ENCODE measurements around the gene SPRR5. TPM values are rescaled to one million over a fixed set of nuclear protein-coding genes. Genes with fewer than 3 reads are reported as not detected.

The SPRR5 gene
- polyA plus RNA-seq, 1 of the 3 experiments (the other 2 are of a cell fraction) = not detected

DNA sequence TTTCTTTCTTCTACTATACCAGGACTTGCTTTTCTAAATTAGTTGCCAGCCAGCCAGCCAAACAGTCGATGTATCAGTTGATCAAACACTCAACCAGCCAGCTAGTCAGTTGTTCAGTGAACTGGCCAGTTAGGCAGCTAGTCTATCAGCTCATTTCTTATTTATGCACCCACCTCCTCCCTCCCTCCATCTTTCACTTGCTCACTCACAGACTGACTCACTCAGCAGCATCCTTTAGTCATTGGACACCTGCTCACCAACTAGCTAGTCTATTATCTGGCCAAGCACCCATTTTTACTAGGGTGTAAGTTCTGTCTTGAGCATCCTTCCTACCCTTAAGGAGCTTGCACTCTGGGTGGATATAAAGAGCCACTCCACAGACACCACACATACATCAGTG lies 17.5 kb downstream of the SPRR5 start:
- Histone ChIP-seq H4K20me1 (ENCODE audit: insufficient read depth) (no peaks in the 10 kb centered on the region), H3K9me3 (no peaks in the 10 kb centered on the region), H3K36me3 (replicated peaks in 1 of 2; ENCODE audit: control insufficient read depth in 1 of 2, insufficient read depth in 2 of 2, low read length in 1 of 2) (no peaks in the 10 kb centered on the region), H3K79me2 (ENCODE audit: insufficient read depth) (no peaks in the 10 kb centered on the region), H3K27ac (ENCODE audit: low read depth in 2 of 2, low read length in 1 of 2) (no peak overlapping the region), H3K4me2 (no peak overlapping the region), H3K9ac (no peak overlapping the region), H3K4me3 (ENCODE audit: low read depth in 2 of 2, low read length in 1 of 2) (no peak overlapping the region), H3K9me2 (no peaks in the 10 kb centered on the region), H2AFZ (ENCODE audit: low read depth) (no peak overlapping the region), H3K27me3 (ENCODE audit: insufficient read depth) (peaks cover 10% of the 10 kb centered on the region; the same call in 1 of the 2 replicates), H3K4me1 (ENCODE audit: control insufficient read depth in 1 of 2, insufficient read depth in 2 of 2, low read depth in 1 of 2, low read length in 1 of 2) (no peaks in the 10 kb centered on the region), H3F3A (replicated peaks; ENCODE audit: insufficient read depth) (no peaks in the 10 kb centered on the region)
- no peak for TF ChIP-seq MEF2A (IDR thresholded peaks at IDR 0.05; ENCODE audit: borderline replicate concordance, low read depth)
- no peak for TF ChIP-seq CHD2 (IDR thresholded peaks at IDR 0.05; ENCODE audit: low read length, partially characterized antibody)
- no peak for TF ChIP-seq GABPA (IDR thresholded peaks at IDR 0.05; ENCODE audit: low read depth)
- TF ChIP-seq FOXJ3 (CRISPR knock-in tag; IDR thresholded peaks at IDR 0.05) = no peak
- no peak for TF ChIP-seq YY1 (IDR thresholded peaks at IDR 0.05; ENCODE audit: low read depth)
- no peak for TF ChIP-seq MXI1 (IDR thresholded peaks at IDR 0.05; ENCODE audit: low read depth, low read length)
- TF ChIP-seq SIN3A (IDR thresholded peaks at IDR 0.05; ENCODE audit: borderline replicate concordance, low read depth, low read length) = no peak
- no peak for TF ChIP-seq NFIC (IDR thresholded peaks at IDR 0.05; ENCODE audit: borderline replicate concordance)
- TF ChIP-seq ELF1 (IDR thresholded peaks at IDR 0.05) = no peak
- TF ChIP-seq, protein P1, sequence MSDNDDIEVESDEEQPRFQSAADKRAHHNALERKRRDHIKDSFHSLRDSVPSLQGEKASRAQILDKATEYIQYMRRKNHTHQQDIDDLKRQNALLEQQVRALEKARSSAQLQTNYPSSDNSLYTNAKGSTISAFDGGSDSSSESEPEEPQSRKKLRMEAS (IDR thresholded peaks at IDR 0.05; ENCODE audit: low read depth) = no peak
- no peak for TF ChIP-seq JUND (IDR thresholded peaks at IDR 0.05)
- TF ChIP-seq EZH2phosphoT487 (IDR thresholded peaks at IDR 0.05; ENCODE audit: borderline replicate concordance, low read depth) = no peak
- TF ChIP-seq TAF1 (IDR thresholded peaks at IDR 0.05; ENCODE audit: borderline replicate concordance, low read depth, low read length) = no peak
- no peak for TF ChIP-seq RFX5 (IDR thresholded peaks at IDR 0.05; ENCODE audit: low read length)
- no peak for TF ChIP-seq RCOR1 (IDR thresholded peaks at IDR 0.05; ENCODE audit: low read length)
- TF ChIP-seq USF2 (IDR thresholded peaks at IDR 0.05; ENCODE audit: borderline replicate concordance, low read depth, low read length) = no peak
- no peak for TF ChIP-seq POLR2AphosphoS5 (IDR thresholded peaks at IDR 0.05; ENCODE audit: low read depth, low read length)
- no peak for DNase-seq
- WGBS (ENCODE audit: low lambda C conversion rate) = 0% methylated on average over 1 of the region's 1 CpG
- ChIA-PET POLR2A (no interaction called here), CTCF (no interaction called here)

- Histone ChIP-seq H3K9me3 (no peaks in the 10 kb centered on the region), H4K20me1 (ENCODE audit: insufficient read depth) (no peaks in the 10 kb centered on the region), H2AFZ (ENCODE audit: low read depth) (no peak overlapping the region), H3K27me3 (ENCODE audit: insufficient read depth) (no peaks in the 10 kb centered on the region; the same call in 1 of the 2 replicates), H3K36me3 (replicated peaks in 1 of 2; ENCODE audit: control insufficient read depth in 1 of 2, insufficient read depth in 2 of 2, low read length in 1 of 2) (no peaks in the 10 kb centered on the region), H3K4me3 (ENCODE audit: low read depth in 2 of 2, low read length in 1 of 2) (no peak overlapping the region), H3F3A (replicated peaks; ENCODE audit: insufficient read depth) (no peaks in the 10 kb centered on the region), H3K4me2 (no peak overlapping the region), H3K79me2 (ENCODE audit: insufficient read depth) (no peaks in the 10 kb centered on the region), H3K9me2 (no peaks in the 10 kb centered on the region), H3K4me1 (ENCODE audit: control insufficient read depth in 1 of 2, insufficient read depth in 2 of 2, low read depth in 1 of 2, low read length in 1 of 2) (no peaks in the 10 kb centered on the region), H3K27ac (ENCODE audit: low read depth in 2 of 2, low read length in 1 of 2) (no peak overlapping the region), H3K9ac (no peak overlapping the region)
- ChIA-PET POLR2A (no interaction called here), CTCF (no interaction called here)
- WGBS (ENCODE audit: low lambda C conversion rate) = 0% methylated on average over 4 of the region's 4 CpGs
- no peak for DNase-seq
- TF ChIP-seq, protein P2, sequence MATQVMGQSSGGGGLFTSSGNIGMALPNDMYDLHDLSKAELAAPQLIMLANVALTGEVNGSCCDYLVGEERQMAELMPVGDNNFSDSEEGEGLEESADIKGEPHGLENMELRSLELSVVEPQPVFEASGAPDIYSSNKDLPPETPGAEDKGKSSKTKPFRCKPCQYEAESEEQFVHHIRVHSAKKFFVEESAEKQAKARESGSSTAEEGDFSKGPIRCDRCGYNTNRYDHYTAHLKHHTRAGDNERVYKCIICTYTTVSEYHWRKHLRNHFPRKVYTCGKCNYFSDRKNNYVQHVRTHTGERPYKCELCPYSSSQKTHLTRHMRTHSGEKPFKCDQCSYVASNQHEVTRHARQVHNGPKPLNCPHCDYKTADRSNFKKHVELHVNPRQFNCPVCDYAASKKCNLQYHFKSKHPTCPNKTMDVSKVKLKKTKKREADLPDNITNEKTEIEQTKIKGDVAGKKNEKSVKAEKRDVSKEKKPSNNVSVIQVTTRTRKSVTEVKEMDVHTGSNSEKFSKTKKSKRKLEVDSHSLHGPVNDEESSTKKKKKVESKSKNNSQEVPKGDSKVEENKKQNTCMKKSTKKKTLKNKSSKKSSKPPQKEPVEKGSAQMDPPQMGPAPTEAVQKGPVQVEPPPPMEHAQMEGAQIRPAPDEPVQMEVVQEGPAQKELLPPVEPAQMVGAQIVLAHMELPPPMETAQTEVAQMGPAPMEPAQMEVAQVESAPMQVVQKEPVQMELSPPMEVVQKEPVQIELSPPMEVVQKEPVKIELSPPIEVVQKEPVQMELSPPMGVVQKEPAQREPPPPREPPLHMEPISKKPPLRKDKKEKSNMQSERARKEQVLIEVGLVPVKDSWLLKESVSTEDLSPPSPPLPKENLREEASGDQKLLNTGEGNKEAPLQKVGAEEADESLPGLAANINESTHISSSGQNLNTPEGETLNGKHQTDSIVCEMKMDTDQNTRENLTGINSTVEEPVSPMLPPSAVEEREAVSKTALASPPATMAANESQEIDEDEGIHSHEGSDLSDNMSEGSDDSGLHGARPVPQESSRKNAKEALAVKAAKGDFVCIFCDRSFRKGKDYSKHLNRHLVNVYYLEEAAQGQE (IDR thresholded peaks at IDR 0.05; ENCODE audit: low read depth, low read length) = no peak
- TF ChIP-seq GATA2 (CRISPR knock-in tag; IDR thresholded peaks at IDR 0.05) (no peak), RCOR1 (IDR thresholded peaks at IDR 0.05; ENCODE audit: low read length) (no peak), RAD21 (IDR thresholded peaks at IDR 0.05; ENCODE audit: low read length) (no peak), SIN3A (IDR thresholded peaks at IDR 0.05; ENCODE audit: borderline replicate concordance, low read depth, low read length) (no peak), TEAD4 (IDR thresholded peaks at IDR 0.05; ENCODE audit: borderline replicate concordance, insufficient read depth) (no peak), MEF2A (IDR thresholded peaks at IDR 0.05; ENCODE audit: borderline replicate concordance, low read depth) (no peak), NRF1 (IDR thresholded peaks at IDR 0.05; ENCODE audit: low read depth, low read length) (no peak), CHD2 (IDR thresholded peaks at IDR 0.05; ENCODE audit: low read length, partially characterized antibody) (no peak), SMC3 (IDR thresholded peaks at IDR 0.05; ENCODE audit: low read depth, low read length) (no peak), CTCF (IDR thresholded peaks at IDR 0.05) (no peak)
- TF ChIP-seq, protein P1 (IDR thresholded peaks at IDR 0.05; ENCODE audit: low read depth) = no peak
Observed at GRCh38 chr1:152965853-152966252, 18.8 kb downstream of the SPRR5 start.
